Smooth muscle cell (in vitro differentiated cells): ENCODE results near the gene GCNT2. TPM values are rescaled to one million over a fixed set of nuclear protein-coding genes. Genes with fewer than 3 reads are reported as not detected.

Experiments used
- DNase-seq: peaks from one replicate; lab custom pipeline; 2025; ENCODE audit not compliant: unreplicated experiment; lab: John Stamatoyannopoulos, UW
- H2AFZ ChIP-seq: fragments of 200-600 bp; sonication (generic); 2 replicates; pipeline ENCODE4 v1.6.0; 2016; ENCODE audit warnings: antibody characterized with exemption, low read depth, mild to moderate bottlenecking
- H3F3A ChIP-seq: fragments of 200-600 bp; sonication (generic); 2 replicates; pipeline ENCODE4 v1.6.0; 2017; ENCODE audit warnings: antibody characterized with exemption, low read depth
- H3K27ac ChIP-seq: fragments of 200-600 bp; sonication (generic); 2 replicates; pipeline ENCODE4 v1.5.1; 2016; ENCODE audit warnings: low read depth, mild to moderate bottlenecking
- H3K27me3 ChIP-seq: fragments of 200-600 bp; sonication (generic); 2 replicates; pipeline ENCODE4 v1.6.1; 2016; ENCODE audit warnings: low read depth, mild to moderate bottlenecking
- H3K36me3 ChIP-seq: fragments of 200-600 bp; sonication (generic); 2 replicates; pipeline ENCODE4 v1.5.1; 2016; ENCODE audit warnings: low read depth
- H3K4me1 ChIP-seq: fragments of 200-600 bp; sonication (generic); 2 replicates; pipeline ENCODE4 v1.5.1; 2016; ENCODE audit warnings: low read depth
- H3K4me2 ChIP-seq: fragments of 200-600 bp; sonication (generic); 2 replicates; pipeline ENCODE4 v1.6.0; 2016; ENCODE audit warnings: mild to moderate bottlenecking
- H3K4me3 ChIP-seq: fragments of 200-600 bp; sonication (generic); 2 replicates; pipeline ENCODE4 v1.5.1; 2016; ENCODE audit warnings: mild to moderate bottlenecking
- H3K79me2 ChIP-seq: fragments of 200-600 bp; sonication (generic); 2 replicates; pipeline ENCODE4 v1.6.0; 2016; ENCODE audit warnings: low read depth, mild to moderate bottlenecking
- H3K9ac ChIP-seq: fragments of 200-600 bp; sonication (generic); 2 replicates; pipeline ENCODE4 v1.6.0; 2016; ENCODE audit warnings: low read depth
- H3K9me3 ChIP-seq: fragments of 200-600 bp; sonication (generic); replicated peaks from 2 replicates; pipeline ENCODE4 v1.5.1; 2016; ENCODE audit warnings: low read depth
- H4K20me1 ChIP-seq: fragments of 200-600 bp; sonication (generic); 2 replicates; pipeline ENCODE4 v1.6.0; 2016; ENCODE audit warnings: low read depth
- CTCF ChIP-seq: fragments of 200-600 bp; sonication (generic); IDR thresholded peaks from 2 replicates; pipeline ENCODE4 v1.5.1; 2017; ENCODE audit warnings: borderline replicate concordance, mild to moderate bottlenecking, antibody characterized with exemption; ENCODE audit not compliant: insufficient read depth, poor library complexity, severe bottlenecking
- WGBS: methylation state at CpG from one replicate; pipeline ENCODE4 v1.1.7; 2016; ENCODE audit warnings: low lambda C conversion rate; 5-methylcytosine and 5-hydroxymethylcytosine counted together
- polyA plus RNA-seq: library from polyadenylated mRNA; unstranded; fragments of >200 nt; fragmentation: Nextera tagmentation; extraction: Ambion mirVana; gene quantifications from 2 replicates; pipeline ENCODE4 v1.2.1, GENCODE V29; 2016
- total RNA-seq: library from RNA; depleted of rRNA; stranded (reverse); fragments of >200 nt; gene quantifications from 2 replicates; pipeline ENCODE4 v1.2.3, GENCODE V29; 2014

The GCNT2 gene
- total and polyA plus RNA-seq, 2 experiments from 2014 or later: 0.13 to 2.4 TPM

DNA sequence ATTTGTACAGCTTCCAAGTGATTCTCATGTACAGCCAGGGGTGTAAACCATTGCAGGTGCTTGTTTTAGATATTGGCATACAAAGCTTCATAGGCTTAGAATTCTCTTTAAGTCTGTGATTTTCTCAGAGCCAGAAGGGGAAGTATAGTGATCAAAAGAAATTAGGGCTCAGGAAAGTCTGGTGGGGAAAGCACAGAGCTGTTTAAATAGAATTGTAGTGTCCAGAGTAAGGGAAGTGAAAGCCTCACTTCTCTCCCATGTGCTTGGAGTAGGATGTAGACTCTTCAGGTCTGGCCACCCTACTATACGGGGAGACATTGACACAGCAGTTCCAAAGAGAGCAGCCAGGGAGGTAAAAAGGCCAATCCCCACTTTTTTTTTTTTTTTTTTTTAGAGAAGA, 10.4 kb downstream of the GCNT2 start:
- WGBS: 95% methylated on average over 1 of the region's 1 CpG
- no peak for DNase-seq
- Histone ChIP-seq H3K4me3 (peak overlapping the region; percentile 20), H3K27me3 (no peaks in the 10 kb centered on the region), H3K36me3 (no peaks in the 10 kb centered on the region), H3K9me3 (no peaks in the 10 kb centered on the region), H2AFZ (no peak overlapping the region), H3K4me2 (no peak overlapping the region), H3K79me2 (no peaks in the 10 kb centered on the region), H3K4me1 (no peaks in the 10 kb centered on the region), H3K9ac (no peak overlapping the region), H4K20me1 (no peaks in the 10 kb centered on the region), H3F3A (no peaks in the 10 kb centered on the region), H3K27ac (no peak overlapping the region)
- TF ChIP-seq CTCF: no peak

DNA sequence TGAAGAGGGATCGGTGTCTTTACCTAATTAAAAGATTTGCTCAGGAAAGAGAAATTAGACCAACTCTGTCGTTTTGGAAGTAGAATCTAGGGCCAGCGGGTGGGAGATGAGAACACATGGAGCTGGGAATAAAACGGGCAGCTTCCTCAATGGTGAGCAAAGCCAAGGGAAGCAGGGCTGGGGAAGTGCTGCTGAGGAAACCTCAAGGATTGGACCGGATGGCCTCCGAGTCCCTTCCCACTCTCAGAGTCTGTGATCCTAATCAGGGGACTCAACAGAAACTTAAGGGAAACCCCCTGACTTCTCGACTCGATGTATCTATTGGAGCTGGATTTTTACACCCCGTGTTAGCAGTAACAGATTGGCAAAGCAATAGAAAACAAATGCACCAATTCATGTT, 10.8 kb downstream of the GCNT2 start:
- no peak overlapping the region for H3K9ac ChIP-seq
- no peaks in the 10 kb centered on the region for H3K36me3 ChIP-seq
- H3F3A ChIP-seq: no peaks in the 10 kb centered on the region
- DNase-seq: no peak
- no peak overlapping the region for H3K4me2 ChIP-seq
- no peaks in the 10 kb centered on the region for H3K9me3 ChIP-seq
- H3K79me2 ChIP-seq: no peaks in the 10 kb centered on the region
- H3K4me3 ChIP-seq: no peak overlapping the region
- H4K20me1 ChIP-seq: no peaks in the 10 kb centered on the region
- no peak for TF ChIP-seq CTCF
- no peaks in the 10 kb centered on the region for H3K27me3 ChIP-seq
- no peak overlapping the region for H2AFZ ChIP-seq
- no peak overlapping the region for H3K27ac ChIP-seq
- 87% methylated on average over 9 of the region's 9 CpGs for WGBS
- no peaks in the 10 kb centered on the region for H3K4me1 ChIP-seq

- no peak for DNase-seq
- no peak overlapping the region for H3K4me2 ChIP-seq
- no peak overlapping the region for H3K9ac ChIP-seq
- H3K4me3 ChIP-seq: no peak overlapping the region
- no peaks in the 10 kb centered on the region for H4K20me1 ChIP-seq
- H2AFZ ChIP-seq: no peak overlapping the region
- WGBS: 94% methylated on average over 8 of the region's 8 CpGs
- no peaks in the 10 kb centered on the region for H3F3A ChIP-seq
- H3K9me3 ChIP-seq: no peaks in the 10 kb centered on the region
- H3K79me2 ChIP-seq: no peaks in the 10 kb centered on the region
- H3K36me3 ChIP-seq: no peaks in the 10 kb centered on the region
- no peak for TF ChIP-seq CTCF
- no peak overlapping the region for H3K27ac ChIP-seq
- H3K4me1 ChIP-seq: no peaks in the 10 kb centered on the region
- H3K27me3 ChIP-seq: no peaks in the 10 kb centered on the region
These were observed 11.2 kb downstream of the GCNT2 start for GRCh38 chr6:10532392-10532791.

- no peak for DNase-seq
- Histone ChIP-seq H3K4me1 (no peaks in the 10 kb centered on the region), H3K4me2 (no peak overlapping the region), H2AFZ (no peak overlapping the region), H3K27me3 (no peaks in the 10 kb centered on the region), H3K79me2 (no peaks in the 10 kb centered on the region), H3F3A (no peaks in the 10 kb centered on the region), H3K36me3 (no peaks in the 10 kb centered on the region), H3K27ac (no peak overlapping the region), H3K9me3 (no peaks in the 10 kb centered on the region), H3K9ac (no peak overlapping the region), H3K4me3 (no peak overlapping the region), H4K20me1 (no peaks in the 10 kb centered on the region)
- 78% methylated on average over 4 of the region's 4 CpGs for WGBS
- TF ChIP-seq CTCF: no peak
These were observed 13.2 kb downstream of the GCNT2 start for GRCh38 chr6:10534419-10534762.
